Kidney (tissue), 14 donors: ENCODE measurements around the gene PCNX4. TPM values are rescaled to one million over a fixed set of nuclear protein-coding genes. Genes with fewer than 3 reads are reported as not detected.

Source experiments
- DNase-seq, 5 donors: peaks; one replicate each; pipeline ENCODE4 v3.0.0-alpha.2; 2013 to 2020
- FAIRE-seq: peaks from 2 replicates; lab custom pipeline; 2012; peaks lifted over from hg19 to GRCh38; lab: Jason Lieb, UNC
- H3K27ac ChIP-seq, 2 donors: one replicate each; pipeline ENCODE4 v1.7.0; 2013; ENCODE audit warnings: low read depth in 2 of 2, low read length in 2 of 2, inconsistent platforms in 1 of 2
- H3K27me3 ChIP-seq: one replicate; pipeline ENCODE4 v1.7.1; 2013; ENCODE audit warnings: low read length, inconsistent platforms; ENCODE audit not compliant: control insufficient read depth, insufficient read depth
- H3K36me3 ChIP-seq, 3 donors: one replicate each; pipeline versions ENCODE4 v1.7.0 to v1.7.1; 2013; ENCODE audit warnings: low read length in 3 of 3, control low read depth in 1 of 3, inconsistent platforms in 1 of 3; ENCODE audit not compliant: insufficient read depth in 3 of 3, control insufficient read depth in 2 of 3
- H3K4me1 ChIP-seq, 3 donors: one replicate each; pipeline versions ENCODE4 v1.7.0 to v1.7.1; 2013; ENCODE audit warnings: low read length in 3 of 3, inconsistent platforms in 1 of 3, low read depth in 1 of 3; ENCODE audit not compliant: control insufficient read depth in 2 of 3, insufficient read depth in 2 of 3
- H3K4me3 ChIP-seq, 3 donors: one replicate each; pipeline versions ENCODE4 v1.7.0 to v1.8.1; 2013; ENCODE audit warnings: low read length in 3 of 3, control low read depth in 1 of 3, inconsistent platforms in 1 of 3
- H3K9ac ChIP-seq, 3 donors: one replicate each; pipeline versions ENCODE4 v1.7.0 to v1.7.1; 2013; ENCODE audit warnings: low read length in 3 of 3, control low read depth in 1 of 3, inconsistent platforms in 1 of 3
- H3K9me3 ChIP-seq, 3 donors: one replicate each; pipeline versions ENCODE4 v1.7.0 to v1.7.1; 2013; ENCODE audit warnings: low read length in 3 of 3, control low read depth in 1 of 3, inconsistent platforms in 1 of 3; ENCODE audit not compliant: control insufficient read depth in 2 of 3, insufficient read depth in 1 of 3
- intact Hi-C: fragments of 100-400 bp; cut with DNase I; formaldehyde crosslinking; loops from one replicate; pipeline ENCODE4 v1.11.1; 2022
- polyA plus RNA-seq: library from polyadenylated mRNA; stranded (reverse); fragments of 350-450 nt; fragmentation: Illumina TruSeq; extraction: RNeasy Lipid Tissue Mini Kit (QIAGEN cat#74804); gene quantifications from one replicate; pipeline ENCODE4 v1.2.3, GENCODE V29; 2014; ENCODE audit warnings: low read depth, low replicate concordance; ENCODE audit not compliant: insufficient read depth
- total RNA-seq: library from RNA; stranded (reverse); fragmentation: NEBNext Ultra II Directional; extraction: Animal tissue kit (Norgen Biotek cat#: 25700); gene quantifications from one replicate; pipeline ENCODE4 v1.2.1, GENCODE V29; 2021
- TF ChIP-seq, protein P1 (sequence below): IDR thresholded peaks from 3 replicates; pipeline ENCODE4 v1.5.1; 2012; ENCODE audit warnings: mild to moderate bottlenecking, moderate library complexity, borderline replicate concordance; ENCODE audit not compliant: insufficient read depth; ENCODE audit errors: extremely low read depth
- donor health status: control.
- donor health status: control.
- donor health status: control.
- donor health status: control.
- donor health status: control.
- donor health status: DM: yes; HTN: yes; CAD: no.
- donor health status: Normal renal cell carcinoma (clear cell type).

PCNX4 gene
- total and polyA plus RNA-seq, 2 donors from 2014 or later: 25.1 to 44.9 TPM

DNA sequence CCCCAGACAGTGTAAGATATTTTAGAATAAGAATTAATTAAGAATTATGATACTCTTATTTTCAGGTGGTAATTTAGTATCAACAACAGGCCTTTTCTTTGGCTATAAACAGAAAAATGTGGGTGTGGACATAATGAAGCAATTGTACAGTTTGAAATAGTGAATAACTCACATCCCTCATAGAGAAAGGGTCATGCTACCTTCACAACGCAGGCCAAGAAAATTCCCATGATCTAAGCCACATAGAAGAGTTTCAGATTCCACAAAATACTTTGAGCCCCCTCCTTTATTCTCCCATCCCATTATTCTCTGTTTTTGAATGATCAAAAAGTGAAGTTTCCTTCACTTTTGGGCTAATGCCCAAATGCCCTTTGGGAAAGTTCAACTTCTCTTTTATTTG, 97.0 kb downstream of the PCNX4 start:
- Histone ChIP-seq H3K36me3 (no peaks in the 10 kb centered on the region), H3K4me3 (no peak overlapping the region), H3K9ac (no peak overlapping the region), H3K9me3 (no peaks in the 10 kb centered on the region), H3K27me3 (no peaks in the 10 kb centered on the region), H3K4me1 (no peaks in the 10 kb centered on the region), H3K27ac (no peak overlapping the region)
- no peak for FAIRE-seq
- TF ChIP-seq, protein P1, sequence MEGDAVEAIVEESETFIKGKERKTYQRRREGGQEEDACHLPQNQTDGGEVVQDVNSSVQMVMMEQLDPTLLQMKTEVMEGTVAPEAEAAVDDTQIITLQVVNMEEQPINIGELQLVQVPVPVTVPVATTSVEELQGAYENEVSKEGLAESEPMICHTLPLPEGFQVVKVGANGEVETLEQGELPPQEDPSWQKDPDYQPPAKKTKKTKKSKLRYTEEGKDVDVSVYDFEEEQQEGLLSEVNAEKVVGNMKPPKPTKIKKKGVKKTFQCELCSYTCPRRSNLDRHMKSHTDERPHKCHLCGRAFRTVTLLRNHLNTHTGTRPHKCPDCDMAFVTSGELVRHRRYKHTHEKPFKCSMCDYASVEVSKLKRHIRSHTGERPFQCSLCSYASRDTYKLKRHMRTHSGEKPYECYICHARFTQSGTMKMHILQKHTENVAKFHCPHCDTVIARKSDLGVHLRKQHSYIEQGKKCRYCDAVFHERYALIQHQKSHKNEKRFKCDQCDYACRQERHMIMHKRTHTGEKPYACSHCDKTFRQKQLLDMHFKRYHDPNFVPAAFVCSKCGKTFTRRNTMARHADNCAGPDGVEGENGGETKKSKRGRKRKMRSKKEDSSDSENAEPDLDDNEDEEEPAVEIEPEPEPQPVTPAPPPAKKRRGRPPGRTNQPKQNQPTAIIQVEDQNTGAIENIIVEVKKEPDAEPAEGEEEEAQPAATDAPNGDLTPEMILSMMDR: no peak
- no peak for DNase-seq
- intact Hi-C loops: no loop called here

DNA sequence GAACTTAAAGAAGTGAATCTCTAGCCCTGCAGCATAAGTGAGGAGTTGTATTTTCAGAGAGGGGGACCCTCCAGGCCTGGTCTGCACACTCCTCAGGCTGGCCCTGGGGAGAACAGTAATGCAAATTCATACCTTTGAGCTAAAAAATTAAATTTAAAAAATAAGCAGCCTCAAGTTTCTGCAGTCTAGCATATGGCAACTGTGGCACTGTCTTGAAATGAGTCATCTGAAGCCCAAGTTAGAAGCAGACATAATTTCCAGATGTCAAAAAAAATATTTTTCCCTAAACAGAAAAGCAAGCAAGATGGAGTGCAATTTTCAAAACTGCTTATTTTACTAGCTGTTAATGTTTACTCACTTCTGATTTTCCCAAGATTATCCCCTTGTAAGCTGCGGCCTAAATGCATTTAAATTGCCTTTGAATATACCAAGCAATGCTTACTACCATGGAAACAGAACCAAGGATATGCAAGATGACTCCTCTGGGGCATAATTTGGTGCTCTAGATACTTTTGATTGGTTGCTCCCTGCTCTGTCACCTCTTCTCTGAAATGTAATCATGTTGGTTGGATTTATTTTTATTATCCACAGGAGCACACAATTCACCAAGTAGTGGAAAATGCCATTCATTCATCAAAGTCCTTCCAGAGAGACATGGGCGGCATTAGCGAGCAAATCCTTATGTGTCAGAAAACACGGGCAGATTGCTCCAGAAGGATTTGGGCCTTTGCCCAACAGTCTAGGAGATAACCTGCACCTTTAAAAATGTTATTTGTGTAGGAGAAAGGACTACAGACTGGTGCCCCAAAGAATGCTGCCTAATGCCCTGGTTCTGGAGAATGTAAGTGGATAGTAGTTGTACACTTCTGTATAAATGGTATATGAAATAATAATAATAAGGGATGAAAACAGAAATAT, 98.5 kb downstream of the PCNX4 start:
- Histone ChIP-seq H3K36me3 (no peaks in the 10 kb centered on the region), H3K4me3 (no peak overlapping the region), H3K9me3 (no peaks in the 10 kb centered on the region), H3K27ac (no peak overlapping the region), H3K9ac (no peak overlapping the region), H3K4me1 (no peaks in the 10 kb centered on the region), H3K27me3 (no peaks in the 10 kb centered on the region)
- TF ChIP-seq, protein P1: no peak
- no peak for DNase-seq
- intact Hi-C loops: loop anchor here (10.0 kb wide), 1 partner anchor 225 kb away; no protein-coding TSS in a partner anchor
- FAIRE-seq: no peak

DNA sequence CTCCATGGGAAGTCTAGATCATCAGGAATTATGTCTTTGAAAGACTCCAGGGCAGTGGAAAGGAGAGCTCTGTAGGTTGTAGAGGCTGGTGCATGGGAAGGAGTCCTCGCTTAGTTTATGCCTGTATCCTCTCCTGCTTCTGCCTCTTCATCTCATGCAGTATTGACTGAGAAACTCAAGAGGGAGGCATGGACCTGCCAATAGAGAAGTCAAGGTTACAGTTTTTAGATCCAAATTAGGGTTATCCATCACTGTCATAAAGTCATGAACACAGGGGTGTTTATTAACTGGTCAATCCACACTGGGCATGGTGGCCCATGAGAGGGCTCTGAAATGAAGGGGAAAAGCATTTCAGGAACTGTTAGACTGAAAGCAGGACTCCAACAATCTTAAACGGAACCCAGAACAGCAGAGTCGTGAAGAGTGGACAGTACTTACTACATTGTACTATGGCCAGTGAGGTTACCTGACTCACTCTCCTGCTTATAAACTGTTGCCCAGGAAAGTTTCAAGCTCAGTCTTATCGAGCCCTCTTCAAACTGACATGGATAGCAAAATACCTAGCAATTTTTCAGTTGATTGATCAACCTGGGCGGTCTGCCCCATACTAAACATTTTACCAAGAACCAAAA, 103.6 kb downstream of the PCNX4 start:
- Histone ChIP-seq H3K36me3 (no peaks in the 10 kb centered on the region), H3K27ac (no peak overlapping the region), H3K4me3 (peak overlapping the region in 1 of 3 donors; percentile 25), H3K9me3 (peaks cover 0 to 4% (median 0%) of the 10 kb centered on the region in 3 donors), H3K27me3 (no peaks in the 10 kb centered on the region), H3K4me1 (no peaks in the 10 kb centered on the region), H3K9ac (no peak overlapping the region)
- TF ChIP-seq, protein P1: peak; percentile 40
- no peak for DNase-seq
- intact Hi-C loops: loop anchor here (10.0 kb wide), 1 partner anchor 230 kb away; no protein-coding TSS in a partner anchor
- FAIRE-seq: no peak
